NCI-H345 treated with DMSO at 0.1 percent for 48 hours (cell line): Measurements from ENCODE around the gene RPL38.

ENCODE experiments used
- DNase-seq: peaks from one replicate; lab custom pipeline; 2025; ENCODE audit not compliant: unreplicated experiment; lab: John Stamatoyannopoulos, UW

Gene RPL38

GRCh38 chr17:74224959-74225725 lies 21.7 kb downstream of the RPL38 start:
- DNase-seq, result no peak

- no peak for DNase-seq
These were observed 22.8 kb downstream of the RPL38 start for GRCh38 chr17:74226252-74226651.

- DNase-seq, result no peak
These were observed 24.0 kb downstream of the RPL38 start for GRCh38 chr17:74227271-74228080.

GRCh38 chr17:74228306-74228978 lies 25.0 kb downstream of the RPL38 start:
- DNase-seq, result no peak

GRCh38 chr17:74230896-74231295 lies 27.4 kb downstream of the RPL38 start:
- no peak for DNase-seq

GRCh38 chr17:74231928-74232907 lies 28.7 kb downstream of the RPL38 start:
- DNase-seq, result no peak

- DNase-seq, result no peak
These were observed 30.5 kb downstream of the RPL38 start for GRCh38 chr17:74233937-74234336.

- DNase-seq, result no peak
These were observed 31.0 kb downstream of the RPL38 start for GRCh38 chr17:74234486-74234885.

GRCh38 chr17:74235040-74235581 lies 31.6 kb downstream of the RPL38 start:
- DNase-seq, result no peak

GRCh38 chr17:74235911-74236371 lies 32.5 kb downstream of the RPL38 start:
- no peak for DNase-seq

GRCh38 chr17:74237321-74237720 lies 33.8 kb downstream of the RPL38 start:
- no peak for DNase-seq

- DNase-seq, result no peak
These were observed 35.7 kb downstream of the RPL38 start for GRCh38 chr17:74239172-74239571.

- no peak for DNase-seq
These were observed 37.2 kb downstream of the RPL38 start for GRCh38 chr17:74240618-74241205.

- no peak for DNase-seq
These were observed 38.0 kb downstream of the RPL38 start for GRCh38 chr17:74241431-74241830.

GRCh38 chr17:74241847-74242246 lies 38.4 kb downstream of the RPL38 start:
- no peak for DNase-seq

GRCh38 chr17:74243013-74243755 lies 39.7 kb downstream of the RPL38 start:
- DNase-seq, result no peak

- no peak for DNase-seq
These were observed 40.6 kb downstream of the RPL38 start for GRCh38 chr17:74244128-74244527.

- no peak for DNase-seq
These were observed 41.1 kb downstream of the RPL38 start for GRCh38 chr17:74244548-74244947.
